ENCODE results near the gene SPG7. TPM values are rescaled to one million over a fixed set of nuclear protein-coding genes. Genes with fewer than 3 reads are reported as not detected.

The SPG7 gene
- total and polyA plus RNA-seq, 9 of the 15 experiments (the other 6 are each of a cell fraction or from before 2014, with no cell fraction given), result 5.8 to 89.1 (median 49.4) TPM

DNA sequence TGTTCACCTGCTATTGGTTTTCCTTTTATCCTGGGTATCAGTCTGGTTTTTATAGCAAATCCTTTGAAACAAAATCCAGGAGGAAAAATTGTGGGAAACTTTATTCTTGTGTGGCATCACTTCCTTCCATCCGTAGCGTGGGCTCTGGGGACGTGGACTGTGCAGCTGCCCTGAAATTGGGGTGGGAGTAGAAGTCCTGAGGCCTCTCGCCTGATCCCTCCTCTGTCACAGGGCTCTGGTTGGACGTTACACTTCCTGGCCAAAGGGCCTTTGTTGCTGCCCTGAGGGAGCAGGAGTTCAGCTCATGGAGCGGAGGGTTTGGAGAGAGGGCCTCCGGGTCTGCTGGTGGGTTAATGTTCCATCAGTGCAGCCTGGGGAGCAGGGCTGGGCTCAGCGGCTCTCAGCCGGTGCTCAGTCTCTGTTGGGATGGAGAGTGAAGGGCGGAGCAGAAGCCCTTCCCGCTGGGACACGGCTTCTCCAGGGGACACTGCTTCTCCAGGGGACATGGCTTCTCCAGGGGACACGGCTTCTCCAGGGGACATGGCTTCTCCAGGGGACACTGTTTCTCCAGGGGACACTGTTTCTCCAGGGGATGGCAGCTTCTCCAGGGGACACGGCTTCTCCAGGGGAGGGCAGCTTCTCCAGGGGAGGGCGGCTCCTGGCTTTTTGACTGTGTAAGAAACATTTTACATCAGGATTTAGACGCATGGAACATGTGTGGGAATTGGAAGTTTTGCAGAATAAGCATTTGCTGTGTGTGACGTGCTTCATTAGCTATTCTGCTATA, 37.0 kb downstream of the SPG7 start (continued):
- TF ChIP-seq, protein P1, sequence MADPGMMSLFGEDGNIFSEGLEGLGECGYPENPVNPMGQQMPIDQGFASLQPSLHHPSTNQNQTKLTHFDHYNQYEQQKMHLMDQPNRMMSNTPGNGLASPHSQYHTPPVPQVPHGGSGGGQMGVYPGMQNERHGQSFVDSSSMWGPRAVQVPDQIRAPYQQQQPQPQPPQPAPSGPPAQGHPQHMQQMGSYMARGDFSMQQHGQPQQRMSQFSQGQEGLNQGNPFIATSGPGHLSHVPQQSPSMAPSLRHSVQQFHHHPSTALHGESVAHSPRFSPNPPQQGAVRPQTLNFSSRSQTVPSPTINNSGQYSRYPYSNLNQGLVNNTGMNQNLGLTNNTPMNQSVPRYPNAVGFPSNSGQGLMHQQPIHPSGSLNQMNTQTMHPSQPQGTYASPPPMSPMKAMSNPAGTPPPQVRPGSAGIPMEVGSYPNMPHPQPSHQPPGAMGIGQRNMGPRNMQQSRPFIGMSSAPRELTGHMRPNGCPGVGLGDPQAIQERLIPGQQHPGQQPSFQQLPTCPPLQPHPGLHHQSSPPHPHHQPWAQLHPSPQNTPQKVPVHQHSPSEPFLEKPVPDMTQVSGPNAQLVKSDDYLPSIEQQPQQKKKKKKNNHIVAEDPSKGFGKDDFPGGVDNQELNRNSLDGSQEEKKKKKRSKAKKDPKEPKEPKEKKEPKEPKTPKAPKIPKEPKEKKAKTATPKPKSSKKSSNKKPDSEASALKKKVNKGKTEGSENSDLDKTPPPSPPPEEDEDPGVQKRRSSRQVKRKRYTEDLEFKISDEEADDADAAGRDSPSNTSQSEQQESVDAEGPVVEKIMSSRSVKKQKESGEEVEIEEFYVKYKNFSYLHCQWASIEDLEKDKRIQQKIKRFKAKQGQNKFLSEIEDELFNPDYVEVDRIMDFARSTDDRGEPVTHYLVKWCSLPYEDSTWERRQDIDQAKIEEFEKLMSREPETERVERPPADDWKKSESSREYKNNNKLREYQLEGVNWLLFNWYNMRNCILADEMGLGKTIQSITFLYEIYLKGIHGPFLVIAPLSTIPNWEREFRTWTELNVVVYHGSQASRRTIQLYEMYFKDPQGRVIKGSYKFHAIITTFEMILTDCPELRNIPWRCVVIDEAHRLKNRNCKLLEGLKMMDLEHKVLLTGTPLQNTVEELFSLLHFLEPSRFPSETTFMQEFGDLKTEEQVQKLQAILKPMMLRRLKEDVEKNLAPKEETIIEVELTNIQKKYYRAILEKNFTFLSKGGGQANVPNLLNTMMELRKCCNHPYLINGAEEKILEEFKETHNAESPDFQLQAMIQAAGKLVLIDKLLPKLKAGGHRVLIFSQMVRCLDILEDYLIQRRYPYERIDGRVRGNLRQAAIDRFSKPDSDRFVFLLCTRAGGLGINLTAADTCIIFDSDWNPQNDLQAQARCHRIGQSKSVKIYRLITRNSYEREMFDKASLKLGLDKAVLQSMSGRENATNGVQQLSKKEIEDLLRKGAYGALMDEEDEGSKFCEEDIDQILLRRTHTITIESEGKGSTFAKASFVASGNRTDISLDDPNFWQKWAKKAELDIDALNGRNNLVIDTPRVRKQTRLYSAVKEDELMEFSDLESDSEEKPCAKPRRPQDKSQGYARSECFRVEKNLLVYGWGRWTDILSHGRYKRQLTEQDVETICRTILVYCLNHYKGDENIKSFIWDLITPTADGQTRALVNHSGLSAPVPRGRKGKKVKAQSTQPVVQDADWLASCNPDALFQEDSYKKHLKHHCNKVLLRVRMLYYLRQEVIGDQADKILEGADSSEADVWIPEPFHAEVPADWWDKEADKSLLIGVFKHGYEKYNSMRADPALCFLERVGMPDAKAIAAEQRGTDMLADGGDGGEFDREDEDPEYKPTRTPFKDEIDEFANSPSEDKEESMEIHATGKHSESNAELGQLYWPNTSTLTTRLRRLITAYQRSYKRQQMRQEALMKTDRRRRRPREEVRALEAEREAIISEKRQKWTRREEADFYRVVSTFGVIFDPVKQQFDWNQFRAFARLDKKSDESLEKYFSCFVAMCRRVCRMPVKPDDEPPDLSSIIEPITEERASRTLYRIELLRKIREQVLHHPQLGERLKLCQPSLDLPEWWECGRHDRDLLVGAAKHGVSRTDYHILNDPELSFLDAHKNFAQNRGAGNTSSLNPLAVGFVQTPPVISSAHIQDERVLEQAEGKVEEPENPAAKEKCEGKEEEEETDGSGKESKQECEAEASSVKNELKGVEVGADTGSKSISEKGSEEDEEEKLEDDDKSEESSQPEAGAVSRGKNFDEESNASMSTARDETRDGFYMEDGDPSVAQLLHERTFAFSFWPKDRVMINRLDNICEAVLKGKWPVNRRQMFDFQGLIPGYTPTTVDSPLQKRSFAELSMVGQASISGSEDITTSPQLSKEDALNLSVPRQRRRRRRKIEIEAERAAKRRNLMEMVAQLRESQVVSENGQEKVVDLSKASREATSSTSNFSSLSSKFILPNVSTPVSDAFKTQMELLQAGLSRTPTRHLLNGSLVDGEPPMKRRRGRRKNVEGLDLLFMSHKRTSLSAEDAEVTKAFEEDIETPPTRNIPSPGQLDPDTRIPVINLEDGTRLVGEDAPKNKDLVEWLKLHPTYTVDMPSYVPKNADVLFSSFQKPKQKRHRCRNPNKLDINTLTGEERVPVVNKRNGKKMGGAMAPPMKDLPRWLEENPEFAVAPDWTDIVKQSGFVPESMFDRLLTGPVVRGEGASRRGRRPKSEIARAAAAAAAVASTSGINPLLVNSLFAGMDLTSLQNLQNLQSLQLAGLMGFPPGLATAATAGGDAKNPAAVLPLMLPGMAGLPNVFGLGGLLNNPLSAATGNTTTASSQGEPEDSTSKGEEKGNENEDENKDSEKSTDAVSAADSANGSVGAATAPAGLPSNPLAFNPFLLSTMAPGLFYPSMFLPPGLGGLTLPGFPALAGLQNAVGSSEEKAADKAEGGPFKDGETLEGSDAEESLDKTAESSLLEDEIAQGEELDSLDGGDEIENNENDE (IDR thresholded peaks at IDR 0.05; ENCODE audit: low read depth, low read length), result no peak
- TF ChIP-seq CHD4 (IDR thresholded peaks at IDR 0.05; ENCODE audit: insufficient read depth, insufficient replicate concordance, low read depth, low read length, poor library complexity, severe bottlenecking) (no peak), SOX6 (IDR thresholded peaks at IDR 0.05) (no peak), ZNF57 (CRISPR knock-in tag; IDR thresholded peaks at IDR 0.05) (no peak)
- TF ChIP-seq, protein P2, sequence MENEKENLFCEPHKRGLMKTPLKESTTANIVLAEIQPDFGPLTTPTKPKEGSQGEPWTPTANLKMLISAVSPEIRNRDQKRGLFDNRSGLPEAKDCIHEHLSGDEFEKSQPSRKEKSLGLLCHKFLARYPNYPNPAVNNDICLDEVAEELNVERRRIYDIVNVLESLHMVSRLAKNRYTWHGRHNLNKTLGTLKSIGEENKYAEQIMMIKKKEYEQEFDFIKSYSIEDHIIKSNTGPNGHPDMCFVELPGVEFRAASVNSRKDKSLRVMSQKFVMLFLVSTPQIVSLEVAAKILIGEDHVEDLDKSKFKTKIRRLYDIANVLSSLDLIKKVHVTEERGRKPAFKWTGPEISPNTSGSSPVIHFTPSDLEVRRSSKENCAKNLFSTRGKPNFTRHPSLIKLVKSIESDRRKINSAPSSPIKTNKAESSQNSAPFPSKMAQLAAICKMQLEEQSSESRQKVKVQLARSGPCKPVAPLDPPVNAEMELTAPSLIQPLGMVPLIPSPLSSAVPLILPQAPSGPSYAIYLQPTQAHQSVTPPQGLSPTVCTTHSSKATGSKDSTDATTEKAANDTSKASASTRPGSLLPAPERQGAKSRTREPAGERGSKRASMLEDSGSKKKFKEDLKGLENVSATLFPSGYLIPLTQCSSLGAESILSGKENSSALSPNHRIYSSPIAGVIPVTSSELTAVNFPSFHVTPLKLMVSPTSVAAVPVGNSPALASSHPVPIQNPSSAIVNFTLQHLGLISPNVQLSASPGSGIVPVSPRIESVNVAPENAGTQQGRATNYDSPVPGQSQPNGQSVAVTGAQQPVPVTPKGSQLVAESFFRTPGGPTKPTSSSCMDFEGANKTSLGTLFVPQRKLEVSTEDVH (IDR thresholded peaks at IDR 0.05; ENCODE audit: low read depth, partially characterized antibody), result no peak
- TF ChIP-seq, protein P3, sequence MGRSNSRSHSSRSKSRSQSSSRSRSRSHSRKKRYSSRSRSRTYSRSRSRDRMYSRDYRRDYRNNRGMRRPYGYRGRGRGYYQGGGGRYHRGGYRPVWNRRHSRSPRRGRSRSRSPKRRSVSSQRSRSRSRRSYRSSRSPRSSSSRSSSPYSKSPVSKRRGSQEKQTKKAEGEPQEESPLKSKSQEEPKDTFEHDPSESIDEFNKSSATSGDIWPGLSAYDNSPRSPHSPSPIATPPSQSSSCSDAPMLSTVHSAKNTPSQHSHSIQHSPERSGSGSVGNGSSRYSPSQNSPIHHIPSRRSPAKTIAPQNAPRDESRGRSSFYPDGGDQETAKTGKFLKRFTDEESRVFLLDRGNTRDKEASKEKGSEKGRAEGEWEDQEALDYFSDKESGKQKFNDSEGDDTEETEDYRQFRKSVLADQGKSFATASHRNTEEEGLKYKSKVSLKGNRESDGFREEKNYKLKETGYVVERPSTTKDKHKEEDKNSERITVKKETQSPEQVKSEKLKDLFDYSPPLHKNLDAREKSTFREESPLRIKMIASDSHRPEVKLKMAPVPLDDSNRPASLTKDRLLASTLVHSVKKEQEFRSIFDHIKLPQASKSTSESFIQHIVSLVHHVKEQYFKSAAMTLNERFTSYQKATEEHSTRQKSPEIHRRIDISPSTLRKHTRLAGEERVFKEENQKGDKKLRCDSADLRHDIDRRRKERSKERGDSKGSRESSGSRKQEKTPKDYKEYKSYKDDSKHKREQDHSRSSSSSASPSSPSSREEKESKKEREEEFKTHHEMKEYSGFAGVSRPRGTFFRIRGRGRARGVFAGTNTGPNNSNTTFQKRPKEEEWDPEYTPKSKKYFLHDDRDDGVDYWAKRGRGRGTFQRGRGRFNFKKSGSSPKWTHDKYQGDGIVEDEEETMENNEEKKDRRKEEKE (IDR thresholded peaks at IDR 0.05; ENCODE audit: borderline replicate concordance in 1 of 2, control insufficient read depth in 1 of 2, low read depth in 2 of 2, low read length in 1 of 2), result no peak
